Coronary artery (tissue), 2 donors: Measurements from ENCODE around the gene PLCG2.
"Not testable (repeated sequence)": the region's sequence is repeated elsewhere in the genome, so short reads cannot be mapped to it uniquely, and the experiment has no call there.

Source experiments
- DNase-seq: peaks from one replicate; pipeline ENCODE4 v3.0.0-alpha.2; 2017; ENCODE audit warnings: low spot score
- H3K27ac ChIP-seq, 2 donors: fragments of 200-600 bp; sonication (generic); one replicate each; pipeline ENCODE4 v1.5.1; 2016 to 2019
- H3K4me3 ChIP-seq: fragments of 200-600 bp; sonication (generic); 2 replicates; pipeline ENCODE4 v1.5.1; 2016; ENCODE audit warnings: mild to moderate bottlenecking, moderate library complexity
- TF ChIP-seq, protein P1 (sequence below): fragments of 200-600 bp; sonication (generic); IDR thresholded peaks from one replicate; pipeline ENCODE4 v1.5.1; 2019; ENCODE audit warnings: antibody characterized with exemption

The PLCG2 gene

DNA sequence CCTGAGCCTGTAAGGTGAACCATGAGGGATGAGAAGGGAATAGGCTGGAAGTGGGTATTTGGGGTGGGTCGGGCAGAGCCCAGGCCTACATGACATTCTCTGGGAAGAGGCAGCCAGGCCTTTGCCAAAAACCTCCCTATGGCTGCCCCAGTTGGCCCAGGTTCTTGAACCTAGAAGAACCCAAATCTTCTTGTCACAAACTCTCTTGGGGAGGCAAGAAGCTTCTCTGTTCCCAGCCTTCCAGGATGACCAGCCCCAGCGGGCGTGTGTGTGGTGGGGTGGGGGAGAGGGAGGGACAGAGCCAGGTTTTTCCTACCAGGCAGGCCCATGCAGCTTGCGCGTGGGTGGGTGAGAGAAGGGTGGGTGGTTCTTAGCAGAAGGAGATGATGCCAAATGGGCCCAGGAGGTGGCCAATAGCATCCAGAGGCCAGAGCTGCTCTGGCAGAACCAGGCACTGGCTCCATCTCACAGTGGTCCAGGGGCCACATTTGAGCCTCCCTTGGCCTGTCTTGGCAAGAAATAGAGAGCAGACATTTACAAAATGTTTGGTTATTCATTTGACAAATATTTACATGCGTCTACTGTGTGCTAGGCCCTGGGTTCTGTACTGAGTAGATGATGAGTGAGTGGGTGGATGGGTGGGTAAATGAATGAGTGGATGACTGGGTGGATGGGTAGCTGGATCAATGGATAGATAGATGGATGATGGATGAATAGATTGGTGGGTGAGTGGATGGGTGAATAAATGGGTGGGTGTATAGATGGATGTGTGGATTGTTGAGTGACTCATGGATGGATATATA is 44.3 kb upstream of the PLCG2 start:
- DNase-seq = no peak
- Histone ChIP-seq H3K4me3 (no peak overlapping the region), H3K27ac (no peak overlapping the region)
- TF ChIP-seq, protein P1, sequence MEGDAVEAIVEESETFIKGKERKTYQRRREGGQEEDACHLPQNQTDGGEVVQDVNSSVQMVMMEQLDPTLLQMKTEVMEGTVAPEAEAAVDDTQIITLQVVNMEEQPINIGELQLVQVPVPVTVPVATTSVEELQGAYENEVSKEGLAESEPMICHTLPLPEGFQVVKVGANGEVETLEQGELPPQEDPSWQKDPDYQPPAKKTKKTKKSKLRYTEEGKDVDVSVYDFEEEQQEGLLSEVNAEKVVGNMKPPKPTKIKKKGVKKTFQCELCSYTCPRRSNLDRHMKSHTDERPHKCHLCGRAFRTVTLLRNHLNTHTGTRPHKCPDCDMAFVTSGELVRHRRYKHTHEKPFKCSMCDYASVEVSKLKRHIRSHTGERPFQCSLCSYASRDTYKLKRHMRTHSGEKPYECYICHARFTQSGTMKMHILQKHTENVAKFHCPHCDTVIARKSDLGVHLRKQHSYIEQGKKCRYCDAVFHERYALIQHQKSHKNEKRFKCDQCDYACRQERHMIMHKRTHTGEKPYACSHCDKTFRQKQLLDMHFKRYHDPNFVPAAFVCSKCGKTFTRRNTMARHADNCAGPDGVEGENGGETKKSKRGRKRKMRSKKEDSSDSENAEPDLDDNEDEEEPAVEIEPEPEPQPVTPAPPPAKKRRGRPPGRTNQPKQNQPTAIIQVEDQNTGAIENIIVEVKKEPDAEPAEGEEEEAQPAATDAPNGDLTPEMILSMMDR = no peak

DNA sequence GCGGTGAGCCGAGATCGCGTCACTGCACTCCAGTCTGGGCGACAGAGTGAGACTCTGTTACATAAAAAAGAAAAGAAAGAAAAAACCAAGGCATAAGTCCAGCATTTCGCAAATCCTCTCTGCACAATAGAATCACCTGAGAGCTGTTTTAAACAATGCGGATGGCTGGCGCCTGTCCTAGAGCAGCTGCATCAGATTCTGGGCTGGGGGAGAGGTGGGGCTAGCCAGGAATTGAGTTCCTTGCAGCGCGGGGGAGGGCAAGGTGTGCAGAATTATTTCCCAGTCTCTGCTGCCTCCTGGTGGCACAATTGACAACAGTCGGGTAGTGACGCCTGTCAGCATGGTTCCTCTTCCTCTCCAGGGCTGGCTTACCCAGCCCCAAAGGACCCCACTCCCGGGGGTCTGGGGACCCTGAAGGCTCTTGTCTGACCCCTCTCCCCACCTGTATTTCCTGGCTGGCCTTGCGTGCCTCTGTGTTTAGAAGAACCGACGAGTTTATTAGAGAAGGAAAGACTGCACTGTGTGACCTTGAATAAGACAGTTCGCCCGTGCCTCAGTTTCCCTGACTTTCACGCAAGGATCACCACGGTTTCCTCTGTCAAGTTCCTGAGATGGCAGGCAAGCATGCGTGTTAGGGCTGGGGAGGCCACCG is 41.1 kb upstream of the PLCG2 start:
- no peak for DNase-seq
- TF ChIP-seq, protein P1 = peak; percentile 62
- Histone ChIP-seq H3K27ac (no peak overlapping the region), H3K4me3 (peak overlapping the region; percentile 15)

DNA sequence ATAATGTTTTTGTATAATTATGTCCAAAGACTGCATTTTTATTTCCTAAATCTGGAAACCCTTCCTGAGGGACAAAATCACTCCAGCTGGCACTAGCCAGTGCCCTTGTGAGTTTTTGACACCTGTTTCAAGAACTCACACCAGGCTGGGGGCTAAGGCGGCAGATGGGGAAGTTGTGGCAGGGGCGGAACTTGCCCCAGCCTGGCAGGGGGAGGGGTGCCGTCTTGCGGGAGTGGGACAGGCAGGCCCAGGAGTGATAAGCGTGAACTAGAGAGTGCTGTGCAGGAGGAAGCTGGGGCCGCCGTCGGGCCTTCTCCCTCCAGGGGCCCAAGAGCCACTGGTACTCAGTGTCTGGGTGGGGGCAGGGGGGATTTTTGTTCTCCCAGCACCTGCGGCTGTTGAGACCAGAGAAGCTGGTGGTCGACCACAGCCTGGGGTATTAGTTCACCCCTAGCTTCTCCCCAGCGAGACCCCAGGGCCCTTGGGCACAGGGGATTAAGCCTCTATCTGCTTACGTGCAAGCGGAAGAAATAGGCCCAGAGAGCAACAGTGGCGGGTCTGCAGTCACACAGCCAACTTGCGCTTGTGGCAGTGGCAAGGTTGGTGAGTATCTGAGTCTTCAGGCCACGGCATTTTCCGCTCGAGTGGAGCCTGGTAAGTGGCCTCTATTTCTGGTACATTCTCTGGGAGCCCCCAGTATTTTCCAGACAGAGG is 40.2 kb upstream of the PLCG2 start:
- no peak for DNase-seq
- TF ChIP-seq, protein P1 = no peak
- H3K4me3 ChIP-seq = no peak overlapping the region
- no peak overlapping the region for H3K27ac ChIP-seq

DNA sequence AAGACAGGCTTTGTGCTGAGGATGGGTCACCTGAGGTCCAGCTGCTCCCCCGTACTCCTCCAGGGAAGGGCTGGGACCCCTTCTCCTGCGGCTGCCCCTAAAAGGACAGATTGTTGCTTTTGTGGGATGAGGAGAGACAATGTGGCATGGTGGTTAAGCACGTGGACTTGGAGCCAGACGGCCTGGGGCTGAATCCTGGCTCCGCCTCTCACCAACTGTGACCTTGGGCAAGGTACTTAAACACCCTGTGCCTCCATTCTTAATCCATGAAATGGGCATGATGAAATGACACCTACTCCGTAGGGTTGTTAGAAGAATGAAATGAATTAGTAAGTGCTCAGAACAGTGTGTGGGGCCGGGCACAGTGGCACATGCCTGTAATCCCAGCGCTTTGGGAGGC is 39.6 kb upstream of the PLCG2 start:
- TF ChIP-seq, protein P1 = no peak
- Histone ChIP-seq H3K27ac (no peak overlapping the region), H3K4me3 (no peak overlapping the region)
- no peak for DNase-seq

DNA sequence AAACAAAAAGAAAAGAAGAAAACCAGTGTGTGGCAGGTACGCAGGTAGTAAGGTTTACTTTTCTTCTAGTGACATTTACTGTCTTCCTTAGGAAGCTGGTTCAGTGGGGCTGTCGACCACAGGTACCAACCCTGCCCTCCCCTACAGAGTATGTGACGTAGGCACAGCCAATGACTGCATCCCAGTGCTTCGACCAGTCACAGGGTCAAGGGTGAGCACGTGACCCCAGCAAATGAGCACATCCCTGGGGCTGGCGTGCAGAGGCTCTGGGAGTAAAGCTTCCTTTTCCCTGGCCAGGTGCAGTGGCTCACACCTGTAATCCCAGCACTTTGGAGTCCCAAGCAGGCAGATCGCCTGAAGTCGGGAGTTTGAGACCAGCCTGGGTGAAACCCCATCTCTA is 38.9 kb upstream of the PLCG2 start:
- DNase-seq = no peak
- H3K4me3 ChIP-seq = no peak overlapping the region
- TF ChIP-seq, protein P1 = no peak
- no peak overlapping the region for H3K27ac ChIP-seq

DNA sequence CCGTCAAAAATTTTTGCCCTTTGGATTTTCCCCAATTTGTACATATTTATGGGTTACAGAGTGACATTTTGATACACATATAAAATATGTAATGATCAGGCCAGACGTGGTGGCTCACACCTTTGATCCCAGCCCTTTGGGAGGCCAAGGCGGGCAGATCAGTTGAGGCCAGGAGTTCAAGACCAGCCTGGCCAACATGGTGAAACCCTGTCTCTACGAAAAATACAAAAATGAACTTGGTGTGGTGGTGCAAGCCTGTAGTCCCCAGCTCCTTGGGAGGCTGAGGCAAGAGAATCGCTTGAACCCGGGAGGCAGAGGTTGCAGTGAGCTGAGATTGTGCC is 37.7 kb upstream of the PLCG2 start:
- DNase-seq = not testable (repeated sequence)

DNA sequence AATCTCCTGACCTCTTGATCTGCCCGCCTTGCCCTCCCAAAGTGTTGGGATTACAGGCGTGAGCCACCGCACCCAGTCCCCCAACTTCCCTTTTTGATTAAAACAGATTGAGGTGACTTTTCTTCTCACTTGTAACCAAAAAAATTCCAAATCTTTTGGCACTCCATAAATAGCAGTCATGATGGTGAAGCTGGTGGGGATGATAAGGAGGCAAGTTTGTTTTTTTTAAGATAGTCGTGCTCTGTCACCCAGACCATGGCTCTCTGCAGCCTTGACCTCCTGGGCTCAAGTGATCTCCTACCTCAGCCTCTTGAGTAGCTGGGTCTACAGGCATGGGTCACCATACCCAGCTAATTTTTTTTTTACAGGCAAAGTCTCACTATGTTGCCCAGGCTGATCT is 34.7 kb upstream of the PLCG2 start:
- no peak overlapping the region for H3K4me3 ChIP-seq
- DNase-seq = no peak
- TF ChIP-seq, protein P1 = no peak
- no peak overlapping the region for H3K27ac ChIP-seq

More for the DNA sequence above, 37.7 kb upstream of the PLCG2 start:
- H3K27ac ChIP-seq, H3K4me3 ChIP-seq: not testable (repeated sequence)
